GM21367 (cell line): ENCODE results near the gene AFF2.

Source experiments
- ATAC-seq: cut with Tn5 transposase; IDR thresholded peaks from one replicate; pipeline ENCODE4 v1.9.1; 2021; ENCODE audit not compliant: unreplicated experiment

Gene AFF2

DNA sequence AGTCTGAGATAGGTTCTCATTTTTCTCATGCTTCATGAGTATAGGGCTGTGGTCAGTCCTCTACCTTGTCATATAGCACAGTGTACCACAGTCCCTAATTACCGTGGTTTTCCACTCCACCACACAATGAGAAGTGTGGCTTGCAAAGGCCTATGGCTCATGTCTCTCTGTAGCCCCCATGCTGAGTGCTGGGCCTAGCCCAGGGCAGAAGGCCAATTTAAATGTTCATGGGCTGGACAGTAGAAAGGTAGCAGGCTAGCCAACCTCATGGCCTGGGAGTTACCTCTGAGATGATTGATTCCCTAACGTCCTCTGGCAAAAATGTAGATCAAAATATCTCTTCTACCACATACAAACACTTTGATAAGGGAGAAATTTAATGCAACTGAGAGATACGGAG, 222.5 kb downstream of the AFF2 start:
- no peak for ATAC-seq

DNA sequence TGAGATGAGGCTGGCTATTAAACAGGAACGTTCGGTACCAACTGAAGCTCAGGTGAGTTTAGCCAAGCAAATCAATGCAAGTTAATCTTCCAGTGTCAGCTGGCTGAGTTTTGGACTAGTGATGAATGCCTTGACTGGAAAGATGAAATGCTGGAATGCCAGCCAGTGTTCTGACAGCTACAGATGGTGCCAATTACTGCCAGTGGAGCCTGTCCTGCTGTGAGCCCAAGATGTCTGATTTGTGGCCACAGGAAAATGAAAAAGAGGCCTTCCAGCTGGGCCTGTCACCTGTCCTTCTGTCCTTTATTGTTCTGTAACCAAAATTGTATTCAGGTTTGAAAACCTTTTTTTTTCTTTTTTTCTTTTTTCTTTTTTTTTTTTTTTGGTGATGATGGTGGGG, 223.1 kb downstream of the AFF2 start:
- no peak for ATAC-seq

DNA sequence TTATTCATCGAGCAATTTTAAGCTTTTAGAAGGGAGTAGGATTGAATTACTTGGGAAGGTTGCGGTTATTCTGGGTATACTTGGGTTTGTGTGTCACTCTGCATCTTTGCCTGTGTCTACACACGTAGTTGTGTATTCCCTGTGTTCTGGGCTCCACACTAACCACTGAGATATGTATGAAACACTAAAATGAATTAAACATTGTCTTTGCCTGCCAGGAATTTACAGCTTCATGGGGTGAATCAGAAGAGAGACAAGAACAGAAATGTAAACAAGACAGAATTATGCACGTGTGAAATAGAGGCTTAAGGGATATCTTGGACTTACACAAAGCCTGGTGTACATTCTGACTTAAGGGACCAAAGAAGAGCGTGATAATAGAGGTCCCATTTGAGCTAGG, 228.5 kb downstream of the AFF2 start:
- no peak for ATAC-seq

DNA sequence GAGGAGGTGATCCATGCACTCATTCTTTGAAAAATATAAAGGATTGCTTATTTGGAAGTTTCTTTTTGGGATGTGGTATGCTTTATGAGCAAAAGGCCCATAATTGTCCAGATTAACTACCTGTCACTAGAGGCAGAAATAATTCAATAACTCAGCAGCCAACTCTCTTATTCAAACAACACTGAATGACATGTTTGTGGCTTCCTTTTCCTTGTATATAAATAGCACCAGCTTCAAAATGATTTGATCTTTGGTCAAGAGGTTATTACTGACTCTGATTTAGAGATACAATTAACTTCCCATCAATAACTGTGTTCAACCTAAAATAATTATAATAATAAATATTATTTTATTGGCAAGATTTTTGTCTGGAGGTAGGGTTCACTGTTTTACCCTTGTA, 232.3 kb downstream of the AFF2 start:
- no peak for ATAC-seq

DNA sequence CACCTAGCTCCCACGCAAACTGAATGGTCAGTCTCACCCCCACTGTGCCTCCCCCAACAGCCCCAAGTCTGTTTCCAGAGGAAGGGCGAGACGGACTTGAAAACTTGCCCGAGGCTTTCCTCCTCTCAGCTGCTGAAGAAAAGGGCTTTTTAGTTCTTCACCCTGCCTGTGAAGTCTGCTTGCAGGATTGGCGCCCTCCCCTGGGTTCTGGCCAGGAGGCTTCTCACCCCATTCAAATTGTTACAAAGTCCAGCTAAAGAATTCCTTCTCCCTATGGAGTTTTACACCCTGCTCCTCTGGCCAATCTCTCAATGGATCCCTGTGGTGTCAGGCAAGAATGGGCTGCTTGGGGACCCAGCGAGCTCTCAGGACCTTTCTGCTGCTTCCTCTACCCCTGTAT, 241.0 kb downstream of the AFF2 start:
- ATAC-seq = no peak

DNA sequence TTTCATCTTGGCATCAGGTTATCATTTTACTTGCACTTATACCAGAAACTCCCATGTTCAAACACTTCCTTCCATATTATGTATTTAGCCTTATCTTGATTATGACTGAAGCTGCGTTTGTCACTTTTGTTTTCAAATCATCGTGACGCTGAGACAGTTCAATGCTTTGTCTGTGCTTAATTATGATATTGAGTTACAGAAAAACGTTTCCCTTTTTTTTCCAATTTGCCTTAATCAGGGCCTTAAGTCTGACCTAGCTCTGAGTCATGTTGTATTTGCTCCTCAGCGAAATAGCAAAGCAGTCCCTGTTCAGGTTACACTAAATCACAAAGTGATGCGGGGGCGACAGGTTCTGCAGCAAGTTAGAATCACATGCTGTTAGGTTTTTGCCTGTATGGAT, 254.7 kb downstream of the AFF2 start:
- ATAC-seq = no peak

DNA sequence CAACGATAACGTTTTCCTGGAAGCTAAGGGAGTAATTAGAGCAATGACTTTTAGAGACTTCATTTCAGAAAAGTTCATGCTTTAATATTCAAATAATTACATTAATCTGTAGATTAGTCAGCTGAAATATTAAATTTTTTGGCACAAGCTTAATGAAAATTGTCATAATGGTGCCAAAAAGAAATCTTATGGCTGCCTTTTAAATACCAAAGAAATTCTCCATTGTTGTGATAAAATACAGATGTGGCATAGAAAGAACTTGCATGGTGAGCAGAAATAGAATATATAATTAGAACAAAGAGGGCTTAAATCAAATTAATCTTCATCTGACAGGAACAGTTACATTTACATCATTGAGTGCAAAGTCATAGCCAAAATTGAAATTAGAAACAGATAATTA, 263.5 kb downstream of the AFF2 start:
- ATAC-seq = no peak

DNA sequence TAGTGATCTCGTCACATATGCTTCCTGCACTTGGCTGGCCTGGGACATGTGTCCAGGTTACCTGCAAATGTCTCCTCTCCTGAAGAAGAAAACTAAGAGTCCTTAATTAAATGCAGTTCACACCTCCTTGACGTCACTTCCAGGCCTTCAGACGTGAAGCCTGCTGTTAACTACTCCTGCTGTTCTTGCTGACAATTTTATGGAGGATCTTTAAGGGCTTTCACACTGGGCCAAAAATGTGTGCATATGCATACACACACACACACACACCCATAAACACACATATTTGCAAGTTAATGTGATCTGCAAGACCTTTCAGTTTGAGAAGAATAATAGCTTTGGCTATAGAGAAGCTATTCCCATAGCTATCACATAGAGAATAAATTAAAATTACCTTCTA, 267.9 kb downstream of the AFF2 start:
- no peak for ATAC-seq

DNA sequence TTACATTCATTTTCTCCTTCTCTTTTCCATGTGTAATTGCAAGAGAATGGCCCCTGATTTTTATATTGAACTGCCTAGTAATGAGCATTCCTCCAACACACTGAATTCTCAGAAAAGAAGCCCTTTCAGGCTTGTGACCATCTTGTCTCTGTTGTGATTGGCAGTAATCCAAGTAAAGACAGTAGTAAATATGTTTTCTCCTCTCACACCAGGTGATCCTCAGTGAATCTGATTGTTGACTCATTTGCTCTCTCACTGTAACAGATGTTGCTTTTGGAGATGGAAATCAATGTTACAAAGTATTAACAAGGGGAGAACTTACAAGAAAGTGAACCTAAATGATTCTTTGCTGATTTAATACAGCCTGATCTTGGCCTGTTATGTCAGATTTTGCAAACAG, 271.0 kb downstream of the AFF2 start:
- no peak for ATAC-seq

DNA sequence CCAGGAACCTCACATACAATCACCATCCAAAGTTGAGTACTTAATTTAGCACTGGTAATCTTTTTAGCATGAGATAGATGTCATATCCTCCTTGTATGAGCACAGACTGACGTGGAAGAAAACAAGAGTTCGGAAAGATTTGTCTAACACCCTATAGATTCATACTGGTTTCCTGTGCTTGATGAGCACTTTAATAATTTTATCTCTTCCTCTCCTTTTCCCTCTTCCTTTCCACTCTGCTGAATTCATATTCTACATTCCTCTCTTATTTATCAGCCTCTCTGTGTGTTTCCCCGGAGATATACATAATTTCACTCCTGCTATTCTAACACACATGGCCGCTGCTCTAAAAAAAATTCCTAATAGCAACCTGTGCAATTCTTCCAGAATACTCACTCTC, 273.9 kb downstream of the AFF2 start:
- no peak for ATAC-seq

DNA sequence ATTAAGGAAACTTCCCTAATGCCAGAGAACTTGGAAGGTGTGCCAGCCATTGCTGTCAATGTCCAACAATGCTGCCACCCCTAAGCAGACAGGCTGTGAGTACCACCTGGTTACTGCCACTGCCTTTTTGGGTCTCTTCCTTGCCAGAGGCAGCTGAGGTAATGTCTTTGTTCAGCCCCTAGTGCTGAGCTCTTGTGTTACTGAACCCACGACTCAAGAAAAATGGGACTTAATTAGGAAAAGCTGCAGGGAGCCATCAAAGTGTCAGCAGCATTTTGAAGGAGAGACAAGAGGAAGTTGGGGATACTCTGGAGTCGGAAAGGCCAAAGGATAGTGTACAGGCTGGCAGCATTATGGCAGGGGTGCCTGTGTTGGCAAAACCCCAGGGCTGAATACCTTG, 283.7 kb downstream of the AFF2 start:
- no peak for ATAC-seq

DNA sequence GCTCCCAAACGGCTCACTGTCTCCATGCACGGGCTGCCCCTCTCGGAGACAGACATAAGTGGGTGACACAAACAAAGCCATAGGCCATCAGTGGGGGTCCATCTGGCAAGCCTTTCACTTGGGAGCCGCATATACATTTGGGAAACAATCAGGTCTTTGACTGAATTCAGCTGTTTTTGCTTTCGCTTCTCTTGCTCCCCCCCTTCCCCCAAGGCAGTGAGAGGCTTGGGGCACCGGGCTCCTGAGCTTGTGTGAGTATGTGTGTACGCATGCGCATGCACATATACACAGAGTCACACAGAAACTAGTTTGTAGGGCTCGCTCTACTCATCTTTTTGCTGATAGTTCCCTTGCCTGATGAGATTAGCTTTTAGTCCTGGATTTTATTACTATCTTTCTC, 284.4 kb downstream of the AFF2 start:
- peak; percentile 62 for ATAC-seq

DNA sequence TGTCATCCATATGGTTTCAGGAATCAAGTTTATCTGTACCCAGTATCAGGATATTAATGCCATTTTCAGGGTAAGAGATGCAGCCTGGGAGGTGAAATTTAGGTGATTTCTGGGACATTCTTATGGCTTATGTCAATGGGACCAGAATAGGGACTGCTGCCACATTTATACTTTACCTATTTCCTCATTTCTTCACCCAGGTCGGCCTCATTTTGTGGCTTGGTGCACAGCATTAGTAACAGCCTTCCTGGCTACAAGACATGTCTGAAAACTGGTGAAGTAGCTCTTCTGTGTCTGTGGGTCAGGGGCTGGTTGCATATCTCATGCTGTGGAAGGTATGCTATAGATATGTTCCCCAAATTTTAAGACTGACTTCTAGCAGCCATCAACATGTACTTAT, 284.8 kb downstream of the AFF2 start:
- no peak for ATAC-seq

DNA sequence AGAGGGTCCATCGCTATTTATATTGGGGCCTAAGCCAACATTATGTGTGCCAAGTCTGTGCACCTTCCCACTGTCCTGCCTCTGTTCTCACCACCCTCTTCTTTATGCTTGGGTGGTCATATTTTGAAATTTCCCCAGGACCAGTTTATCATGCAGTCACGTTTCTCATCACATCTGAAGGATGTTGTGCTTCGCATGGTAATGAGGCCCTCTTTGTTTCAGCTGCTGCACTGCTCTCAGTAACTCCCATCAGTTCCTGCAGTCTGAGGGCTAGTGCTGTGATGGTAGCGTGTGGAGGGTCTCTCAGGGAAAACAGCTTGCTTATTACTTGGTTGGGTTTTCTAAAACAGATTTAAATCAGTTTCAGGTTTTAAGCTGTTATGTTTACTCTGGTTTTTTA, 288.0 kb downstream of the AFF2 start:
- no peak for ATAC-seq

DNA sequence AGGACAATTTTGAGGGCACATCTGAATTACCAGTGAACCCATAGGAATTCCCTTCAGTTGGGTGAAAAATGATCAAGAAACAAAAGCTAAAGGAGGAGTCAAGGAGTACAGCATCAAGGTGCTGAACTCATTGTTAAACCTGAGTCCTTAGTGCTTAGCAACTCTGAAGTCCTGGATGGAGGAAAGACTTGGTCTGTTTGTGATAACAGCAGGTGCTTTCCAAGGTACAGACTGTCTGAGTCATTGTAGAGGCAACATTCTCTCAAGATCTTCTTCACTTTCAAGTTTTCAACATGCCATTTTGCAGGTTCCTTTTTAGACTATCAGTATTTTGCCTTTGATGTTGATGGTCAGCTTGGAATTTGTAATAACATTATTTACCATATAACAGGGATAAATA, 293.9 kb downstream of the AFF2 start:
- no peak for ATAC-seq

DNA sequence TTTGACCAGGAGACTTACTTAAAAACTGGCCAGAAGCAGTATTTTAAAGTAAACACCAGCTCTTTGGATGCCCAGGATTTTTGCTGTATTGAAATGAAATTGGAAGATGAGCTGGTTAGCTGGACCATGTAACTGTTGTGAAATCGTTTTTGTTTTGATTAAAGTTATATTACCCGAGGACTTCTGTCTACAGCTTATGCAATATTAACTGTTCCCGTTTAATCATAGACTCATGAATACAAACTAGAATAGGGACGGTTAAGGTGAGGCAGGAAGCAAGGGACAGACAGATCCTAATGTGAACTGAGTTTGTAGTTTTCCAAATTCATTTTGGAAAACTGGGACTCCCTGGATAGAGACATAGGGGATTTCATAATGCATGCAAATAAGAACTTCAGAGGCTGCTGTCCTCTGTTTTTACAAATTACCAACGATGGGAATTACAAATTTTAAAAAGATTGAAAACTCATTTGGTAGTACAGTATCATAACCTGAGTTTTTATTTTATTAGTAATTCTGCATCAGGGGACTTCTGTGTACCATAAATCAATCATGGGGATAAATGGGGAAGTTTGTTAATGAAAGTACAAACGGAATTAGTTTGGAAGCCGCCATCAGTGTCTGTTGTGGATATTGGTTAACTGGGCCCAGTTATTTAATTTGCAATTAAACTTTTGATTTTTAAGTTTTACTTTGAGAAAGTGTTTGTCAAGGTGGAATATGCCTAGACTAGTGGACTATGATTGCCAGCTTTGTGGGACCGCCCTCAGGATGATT, 304.4 kb downstream of the AFF2 start:
- ATAC-seq = no peak

DNA sequence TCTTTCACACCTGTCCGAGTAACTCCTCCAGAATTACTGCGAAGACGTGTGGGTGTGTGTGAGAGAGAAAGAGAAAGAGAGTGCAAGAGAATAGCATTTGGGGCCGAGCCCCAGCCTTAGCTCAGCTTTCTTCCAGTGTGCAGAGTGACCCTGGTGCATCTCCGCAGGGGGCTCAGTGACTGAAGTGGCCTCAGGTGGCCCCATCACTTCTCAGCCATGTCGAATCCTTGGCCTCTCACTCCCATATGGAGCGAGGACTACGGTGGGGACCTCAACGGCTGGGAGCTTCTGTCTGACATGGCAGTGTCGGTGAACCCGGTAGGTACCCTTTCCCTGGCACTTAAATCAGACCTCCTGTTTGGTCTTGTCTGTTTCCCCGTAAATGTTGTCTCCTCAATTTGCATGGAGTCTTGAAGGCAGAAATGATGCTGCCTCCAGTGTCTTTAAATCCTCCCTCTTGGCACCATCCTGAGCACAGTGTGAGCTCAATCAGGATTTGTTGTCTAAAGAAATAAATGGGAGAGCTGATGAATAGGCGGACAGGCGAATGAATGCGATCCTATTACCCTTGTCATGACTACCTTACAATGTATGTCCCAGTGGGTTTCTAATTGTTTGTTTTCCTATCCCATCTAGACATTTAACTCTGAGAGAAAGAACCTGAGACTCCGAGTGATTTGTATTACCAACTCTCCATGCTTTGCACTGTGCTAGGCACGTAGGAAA, 305.9 kb downstream of the AFF2 start:
- no peak for ATAC-seq

DNA sequence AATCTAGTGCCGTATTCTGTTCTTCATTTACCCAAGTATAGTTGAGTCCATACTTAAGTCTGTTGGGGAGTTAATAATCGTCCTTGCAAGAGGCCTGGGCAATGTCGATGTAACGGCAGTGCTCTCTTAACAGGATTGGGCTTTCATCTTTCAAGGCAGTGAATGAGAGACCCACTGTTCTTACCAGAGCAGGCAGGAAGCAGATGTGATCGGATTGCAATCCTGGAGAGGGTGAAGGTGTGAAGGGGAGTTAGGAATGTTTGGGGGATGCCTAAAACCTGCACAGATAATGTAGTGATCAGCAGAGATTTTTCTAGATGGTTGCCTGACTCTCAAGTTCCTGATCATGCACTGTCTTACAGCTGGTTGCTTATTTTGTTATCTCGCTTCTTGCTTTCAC, 308.4 kb downstream of the AFF2 start:
- ATAC-seq = no peak

DNA sequence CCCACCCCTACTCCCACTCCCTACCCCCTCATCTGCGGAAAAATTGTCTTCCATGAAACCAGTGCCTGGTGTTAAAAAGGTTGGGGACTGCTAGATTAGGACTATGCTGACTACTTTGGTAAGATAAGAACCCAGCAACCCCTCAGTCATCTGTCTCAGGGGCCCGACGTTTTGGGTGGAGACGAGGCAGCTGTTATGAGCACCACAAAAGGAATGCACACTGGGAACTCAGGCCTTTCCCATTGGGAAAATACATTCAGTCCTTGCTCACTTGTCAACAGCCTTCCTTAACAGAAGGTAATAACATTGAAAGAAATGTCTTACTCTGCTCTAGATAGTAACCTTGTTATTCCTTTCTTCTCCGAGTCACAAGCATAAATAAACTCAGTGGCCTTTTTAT, 310.8 kb downstream of the AFF2 start:
- ATAC-seq = no peak

DNA sequence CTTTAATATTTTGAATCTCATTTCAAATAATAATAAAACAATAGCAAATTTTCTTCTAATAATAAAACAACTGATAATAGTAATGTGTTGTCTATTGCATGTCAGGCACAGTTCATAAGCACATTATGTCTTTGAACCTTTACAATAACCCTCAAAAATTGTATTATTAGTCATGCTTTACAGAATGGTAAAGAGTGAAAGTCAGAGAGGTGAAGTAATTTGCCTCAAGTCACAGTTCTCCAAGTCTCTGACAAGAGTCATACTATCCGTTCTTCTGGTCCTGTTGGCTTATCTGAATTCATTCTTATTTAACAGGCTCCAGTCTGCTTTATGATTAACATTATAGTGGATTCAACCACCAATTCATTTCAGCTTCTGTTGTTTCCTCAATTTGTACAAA, 313.0 kb downstream of the AFF2 start:
- ATAC-seq = no peak

DNA sequence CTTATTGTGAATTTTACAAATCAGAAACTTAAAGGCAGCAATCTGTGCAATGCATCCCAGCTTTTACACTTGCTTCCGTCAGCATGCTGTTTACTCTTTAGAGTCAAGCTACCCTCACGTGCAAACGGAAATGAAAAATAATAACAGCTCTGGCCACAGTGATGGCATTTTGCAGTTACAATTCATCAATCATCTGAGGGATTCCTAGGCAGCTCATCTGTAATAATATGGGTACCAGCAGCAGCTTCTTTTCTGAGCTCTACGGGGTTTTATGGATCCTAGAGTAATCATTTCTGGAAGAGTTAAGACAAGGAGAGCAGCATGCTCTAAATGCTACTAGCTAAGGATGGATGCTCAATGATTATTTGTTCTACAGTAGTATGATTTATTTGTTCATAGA, 313.6 kb downstream of the AFF2 start:
- no peak for ATAC-seq

DNA sequence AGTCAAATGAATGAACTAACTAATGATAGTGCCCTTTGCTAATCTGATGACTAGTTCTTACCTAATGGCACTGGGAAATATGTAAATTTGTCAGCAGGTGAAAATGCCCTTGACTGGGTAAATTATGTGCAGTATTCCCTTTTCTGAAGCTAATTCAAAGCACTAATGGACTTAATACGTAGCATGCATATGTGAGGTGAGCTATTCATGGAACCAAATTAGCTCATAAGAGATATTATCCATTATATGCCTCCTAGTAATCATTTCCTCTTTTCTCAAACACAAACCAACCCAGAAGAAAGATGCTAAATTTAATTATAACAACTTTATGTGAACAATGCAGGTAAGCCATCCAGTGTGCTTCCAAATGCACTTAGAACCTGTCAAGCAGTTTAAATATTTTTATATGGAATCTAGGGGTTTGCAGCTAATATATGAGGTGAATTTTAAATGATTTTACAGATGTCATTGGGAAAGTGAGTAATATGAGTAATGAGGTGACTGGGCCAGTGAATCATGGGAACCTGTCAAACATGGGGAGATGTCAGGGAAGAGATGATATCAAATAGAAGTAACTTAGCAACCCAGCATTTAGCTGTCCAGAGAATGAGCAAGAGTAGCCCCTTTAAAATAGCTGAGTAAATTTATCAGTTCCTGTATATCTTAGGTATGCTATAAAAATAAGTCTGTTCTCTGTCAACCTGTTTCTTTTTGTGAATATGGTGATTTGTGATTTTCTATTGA, 315.0 kb downstream of the AFF2 start:
- no peak for ATAC-seq
